Adipocyte (in vitro differentiated cells): ENCODE results near the gene TADA2A.

Experiments used
- DNase-seq: peaks from one replicate; pipeline ENCODE4 v3.0.0-alpha.2; 2015; ENCODE audit warnings: low read depth
- H3K27me3 ChIP-seq: replicated peaks from 2 replicates; pipeline ENCODE4 v1.7.0; 2013; ENCODE audit warnings: mild to moderate bottlenecking, low read length, moderate library complexity; ENCODE audit not compliant: control insufficient read depth, insufficient read depth
- H3K36me3 ChIP-seq: 2 replicates; pipeline ENCODE4 v1.7.0; 2013; ENCODE audit warnings: low read length, mild to moderate bottlenecking, moderate library complexity; ENCODE audit not compliant: control insufficient read depth, insufficient read depth, severe bottlenecking
- H3K4me1 ChIP-seq: 2 replicates; pipeline ENCODE4 v1.7.0; 2013; ENCODE audit warnings: mild to moderate bottlenecking, low read length, moderate library complexity; ENCODE audit not compliant: control insufficient read depth, insufficient read depth
- H3K4me3 ChIP-seq: 2 replicates; pipeline ENCODE4 v1.7.0; 2013; ENCODE audit warnings: mild to moderate bottlenecking, low read length, moderate library complexity
- H3K9ac ChIP-seq: 2 replicates; pipeline ENCODE4 v1.7.0; 2013; ENCODE audit warnings: mild to moderate bottlenecking, low read length, moderate library complexity
- H3K9me3 ChIP-seq: 2 replicates; pipeline ENCODE4 v1.7.0; 2013; ENCODE audit warnings: mild to moderate bottlenecking, low read length, moderate library complexity; ENCODE audit not compliant: control insufficient read depth

The TADA2A gene

GRCh38 chr17:37485938-37486570, 79.4 kb downstream of the TADA2A start:
- Histone ChIP-seq H3K4me3 (no peak overlapping the region), H3K9me3 (no peaks in the 10 kb centered on the region), H3K36me3 (no peaks in the 10 kb centered on the region)

GRCh38 chr17:37488009-37488604, 81.4 kb downstream of the TADA2A start:
- DNase-seq, result peak; percentile 95
- Histone ChIP-seq H3K27me3 (no peaks in the 10 kb centered on the region), H3K4me1 (peaks cover 61% of the 10 kb centered on the region), H3K36me3 (no peaks in the 10 kb centered on the region), H3K4me3 (peak overlapping the region; percentile 92), H3K9ac (peak overlapping the region; percentile 95), H3K9me3 (no peaks in the 10 kb centered on the region)

More at GRCh38 chr17:37485938-37486570, 79.4 kb downstream of the TADA2A start:
- Histone ChIP-seq H3K4me1 (peaks cover 62% of the 10 kb centered on the region), H3K27me3 (no peaks in the 10 kb centered on the region), H3K9ac (peak overlapping the region; percentile 7)
- peak; percentile 74 for DNase-seq

- peak; percentile 95 for DNase-seq
- Histone ChIP-seq H3K27me3 (no peaks in the 10 kb centered on the region), H3K9ac (peak overlapping the region; percentile 95), H3K4me1 (peaks cover 58% of the 10 kb centered on the region), H3K36me3 (no peaks in the 10 kb centered on the region), H3K4me3 (peak overlapping the region; percentile 92), H3K9me3 (no peaks in the 10 kb centered on the region)
Observed at GRCh38 chr17:37488607-37489196, 82.0 kb downstream of the TADA2A start.

- Histone ChIP-seq H3K27me3 (no peaks in the 10 kb centered on the region), H3K9ac (peak within 1 kb of the TSS; percentile 95), H3K4me3 (peak within 1 kb of the TSS; percentile 96), H3K4me1 (peaks cover 62% of the 10 kb centered on the region), H3K9me3 (no peaks in the 10 kb centered on the region), H3K36me3 (no peaks in the 10 kb centered on the region)
- peak; percentile 94 for DNase-seq
Observed at GRCh38 chr17:37489197-37490001, 82.7 kb downstream of the TADA2A start, which contains the start of gene DUSP14. Gene DUSP14 (plus strand): TSS chr17:37489891. CDS start chr17:37512273, 22,382 bp downstream.

- no peaks in the 10 kb centered on the region for H3K27me3 ChIP-seq
- H3K4me1 ChIP-seq, result peaks cover 69% of the 10 kb centered on the region
- peak overlapping the region; percentile 96 for H3K4me3 ChIP-seq
- H3K9me3 ChIP-seq, result no peaks in the 10 kb centered on the region
- DNase-seq, result peak; percentile 89
- H3K9ac ChIP-seq, result peak overlapping the region; percentile 95
- no peaks in the 10 kb centered on the region for H3K36me3 ChIP-seq
Observed at GRCh38 chr17:37490022-37490587, 83.4 kb downstream of the TADA2A start.

GRCh38 chr17:37490638-37491614, 84.2 kb downstream of the TADA2A start:
- Histone ChIP-seq H3K27me3 (no peaks in the 10 kb centered on the region), H3K36me3 (no peaks in the 10 kb centered on the region), H3K4me1 (peaks cover 69% of the 10 kb centered on the region), H3K9ac (peak overlapping the region; percentile 95), H3K4me3 (peak overlapping the region; percentile 96), H3K9me3 (no peaks in the 10 kb centered on the region)
- peak; percentile 88 for DNase-seq

- Histone ChIP-seq H3K9me3 (no peaks in the 10 kb centered on the region), H3K9ac (peak overlapping the region; percentile 95), H3K27me3 (no peaks in the 10 kb centered on the region), H3K36me3 (no peaks in the 10 kb centered on the region), H3K4me3 (peak overlapping the region; percentile 96), H3K4me1 (peaks cover 57% of the 10 kb centered on the region)
- no peak for DNase-seq
Observed at GRCh38 chr17:37492167-37492566, 85.5 kb downstream of the TADA2A start.

- peak overlapping the region; percentile 96 for H3K4me3 ChIP-seq
Observed at GRCh38 chr17:37493249-37494027, 86.8 kb downstream of the TADA2A start.

GRCh38 chr17:37494401-37494831, 87.7 kb downstream of the TADA2A start:
- peak; percentile 68 for DNase-seq
- Histone ChIP-seq H3K4me1 (peaks cover 42% of the 10 kb centered on the region), H3K4me3 (peak overlapping the region; percentile 1), H3K9me3 (no peaks in the 10 kb centered on the region), H3K9ac (peak overlapping the region; percentile 25), H3K27me3 (no peaks in the 10 kb centered on the region), H3K36me3 (no peaks in the 10 kb centered on the region)

More at GRCh38 chr17:37493249-37494027, 86.8 kb downstream of the TADA2A start:
- Histone ChIP-seq H3K36me3 (no peaks in the 10 kb centered on the region), H3K4me1 (peaks cover 48% of the 10 kb centered on the region), H3K27me3 (no peaks in the 10 kb centered on the region), H3K9me3 (no peaks in the 10 kb centered on the region), H3K9ac (no peak overlapping the region)
- DNase-seq, result peak; percentile 79
